Activated T-cell treated with anti-CD3 and anti-CD28 coated beads for 48 hours (primary cell): ENCODE data around the gene RNU4-1.

Source experiments
- DNase-seq: peaks from one replicate; pipeline ENCODE4 v3.0.0-alpha.2; 2020; ENCODE audit warnings: low read depth

RNU4-1 gene

DNA sequence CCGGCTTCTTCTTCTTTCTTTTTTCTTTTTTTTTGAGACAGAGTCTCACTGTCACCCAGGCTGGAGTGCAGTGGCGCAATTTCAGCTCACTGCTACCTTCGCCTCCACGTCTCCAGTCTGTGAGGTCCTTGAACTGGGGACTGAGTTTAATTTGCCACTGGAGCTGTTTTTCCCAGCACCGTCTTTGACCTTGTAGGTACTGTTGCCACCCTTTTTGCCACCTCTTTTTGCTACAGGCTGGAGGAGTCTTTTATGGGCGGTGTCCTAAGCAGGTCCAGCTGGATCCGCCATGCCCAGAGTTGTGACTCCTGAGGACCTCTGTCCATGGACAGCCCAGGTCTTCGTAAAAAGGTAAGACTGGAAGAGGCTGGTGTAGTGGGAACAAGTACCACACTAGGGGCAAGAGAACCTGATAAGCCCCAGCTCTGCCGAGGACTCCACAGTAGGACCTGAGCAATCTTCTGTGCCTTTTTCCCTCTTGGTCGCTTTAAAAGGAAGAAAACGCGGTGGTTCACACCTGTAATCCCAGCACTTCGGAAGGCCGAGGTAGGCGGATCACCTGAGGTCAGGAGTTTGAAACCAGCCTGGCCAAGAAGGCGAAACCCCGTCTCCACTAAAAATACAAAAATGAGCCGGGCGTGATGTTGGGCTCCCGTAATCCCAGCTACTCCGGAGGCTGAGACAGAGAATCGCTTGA, 2.3 kb downstream of the RNU4-1 start:
- DNase-seq = peak; percentile 22

DNA sequence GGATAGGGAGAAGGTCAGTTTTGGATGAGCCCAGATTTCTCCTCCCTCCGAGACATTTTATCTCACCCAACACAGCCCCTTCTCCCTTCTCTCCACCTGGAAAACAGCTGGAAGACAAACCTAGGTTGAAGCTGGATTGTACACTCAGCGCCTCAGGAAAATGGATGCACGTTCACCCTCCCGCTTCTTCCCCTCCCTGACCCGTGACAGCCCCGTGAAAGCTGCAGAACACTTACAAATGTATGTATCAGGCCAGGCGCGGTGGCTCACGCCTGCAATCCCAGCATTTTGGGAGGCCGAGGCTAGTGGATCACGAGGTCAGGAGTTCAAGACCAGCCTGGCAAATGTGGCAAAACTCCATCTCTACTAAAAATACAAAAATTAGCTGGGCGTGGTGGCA, 5.5 kb downstream of the RNU4-1 start:
- DNase-seq = no peak

- DNase-seq = no peak
These were observed 6.1 kb downstream of the RNU4-1 start for GRCh38 chr12:120286768-120287490.

DNA sequence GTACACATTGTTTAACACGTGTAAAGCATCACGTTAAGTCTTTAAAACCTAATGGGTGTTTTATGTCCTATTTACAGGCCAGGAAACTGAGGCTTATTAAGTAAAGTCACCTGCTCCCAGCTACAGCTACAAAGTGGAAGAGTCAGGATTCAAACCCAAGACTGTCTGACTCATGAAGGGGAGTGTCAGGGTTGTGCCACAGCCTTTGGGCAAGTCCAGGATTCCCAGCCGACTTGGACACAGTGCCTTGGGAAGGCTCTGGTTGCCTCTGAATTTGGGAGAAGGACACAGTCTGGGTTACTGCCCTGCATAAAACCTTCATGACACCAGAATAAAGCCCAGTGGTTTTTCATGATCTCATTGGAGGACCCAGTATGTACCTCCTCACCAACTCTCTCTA, 8.7 kb downstream of the RNU4-1 start:
- no peak for DNase-seq

DNA sequence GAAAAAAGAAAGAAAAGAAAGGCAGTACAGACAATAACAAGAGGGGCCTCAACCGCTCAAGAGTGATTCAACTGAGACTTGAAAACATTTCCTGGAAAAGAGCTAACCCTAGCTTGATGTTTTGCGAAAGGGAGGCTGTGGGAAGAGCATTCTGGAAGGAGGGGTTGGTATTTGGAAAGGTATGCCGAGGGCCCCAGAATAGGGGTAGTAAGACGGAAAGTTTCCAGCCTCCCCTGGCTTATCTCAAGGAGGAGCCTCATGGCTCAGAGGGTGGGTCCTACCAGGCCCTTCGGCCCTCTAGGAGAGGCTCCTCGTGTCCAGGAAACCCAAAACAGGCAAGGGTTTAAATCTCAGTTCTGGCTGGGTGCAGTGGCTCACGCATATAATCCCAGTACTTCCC, 9.7 kb downstream of the RNU4-1 start:
- no peak for DNase-seq

DNA sequence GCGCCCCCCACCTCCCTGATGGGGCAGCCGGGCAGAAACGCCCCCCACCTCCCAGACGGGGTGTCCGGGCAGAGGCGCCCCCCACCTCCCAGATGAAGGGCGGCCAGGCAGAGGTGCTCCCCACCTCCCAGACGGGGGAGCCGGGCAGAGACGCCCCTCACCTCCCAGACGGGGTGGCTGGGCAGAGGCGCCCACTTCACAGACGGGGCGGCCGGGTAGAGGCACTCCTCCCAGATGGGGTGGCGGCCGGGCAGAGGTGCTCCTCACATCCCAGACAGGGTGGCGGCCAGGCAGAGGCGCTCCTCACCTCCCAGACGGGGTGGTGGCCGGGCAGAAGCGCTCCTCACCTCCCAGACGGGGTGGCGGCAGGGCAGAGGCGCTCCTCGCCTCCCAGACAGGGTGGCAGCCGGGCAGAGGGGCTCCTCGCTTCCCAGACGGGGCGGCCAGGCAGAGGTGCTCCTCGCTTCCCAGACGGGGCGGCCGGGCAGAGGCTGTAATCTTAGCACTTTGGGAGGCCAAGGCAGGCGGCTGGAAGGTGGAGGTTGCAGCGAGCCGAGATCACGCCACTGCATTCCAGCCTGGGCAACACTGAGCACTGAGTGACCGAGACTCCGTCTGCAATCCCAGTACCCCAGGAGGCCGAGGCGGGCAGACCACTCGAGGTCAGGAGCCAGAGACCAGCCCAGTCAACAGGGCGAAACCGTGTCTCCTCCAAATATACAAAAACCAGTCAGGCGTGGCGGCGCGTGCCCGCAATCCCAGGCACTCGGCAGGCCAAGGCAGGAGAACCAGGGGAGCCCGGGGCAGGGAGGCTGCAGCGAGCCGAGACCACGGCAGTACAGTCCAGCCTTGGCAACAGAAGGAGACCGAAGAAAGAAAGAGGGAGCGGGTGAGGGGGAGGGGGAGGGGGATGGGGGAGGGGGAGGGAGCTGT, 14.6 kb downstream of the RNU4-1 start:
- no peak for DNase-seq

DNA sequence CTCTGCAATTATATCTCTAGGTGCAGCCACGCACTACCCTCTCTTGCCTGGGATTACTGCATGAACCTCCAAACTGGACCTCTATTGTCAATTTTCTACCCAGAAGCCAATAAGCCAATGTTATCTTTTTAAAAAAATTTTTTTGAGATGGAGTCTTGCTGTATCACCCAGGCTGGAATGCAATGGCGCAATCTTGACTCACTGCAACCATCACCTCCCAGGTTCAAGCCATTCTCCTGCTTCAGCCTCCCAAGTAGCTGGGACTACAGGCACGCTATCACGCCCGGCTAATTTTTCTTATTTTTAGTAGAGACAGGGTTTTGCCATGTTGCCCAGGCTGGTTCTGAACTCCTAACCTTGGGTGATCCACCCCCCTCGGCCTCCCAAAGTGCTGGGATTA, 16.3 kb downstream of the RNU4-1 start:
- no peak for DNase-seq

- no peak for DNase-seq
These were observed 25.3 kb downstream of the RNU4-1 start for GRCh38 chr12:120267736-120268135.

DNA sequence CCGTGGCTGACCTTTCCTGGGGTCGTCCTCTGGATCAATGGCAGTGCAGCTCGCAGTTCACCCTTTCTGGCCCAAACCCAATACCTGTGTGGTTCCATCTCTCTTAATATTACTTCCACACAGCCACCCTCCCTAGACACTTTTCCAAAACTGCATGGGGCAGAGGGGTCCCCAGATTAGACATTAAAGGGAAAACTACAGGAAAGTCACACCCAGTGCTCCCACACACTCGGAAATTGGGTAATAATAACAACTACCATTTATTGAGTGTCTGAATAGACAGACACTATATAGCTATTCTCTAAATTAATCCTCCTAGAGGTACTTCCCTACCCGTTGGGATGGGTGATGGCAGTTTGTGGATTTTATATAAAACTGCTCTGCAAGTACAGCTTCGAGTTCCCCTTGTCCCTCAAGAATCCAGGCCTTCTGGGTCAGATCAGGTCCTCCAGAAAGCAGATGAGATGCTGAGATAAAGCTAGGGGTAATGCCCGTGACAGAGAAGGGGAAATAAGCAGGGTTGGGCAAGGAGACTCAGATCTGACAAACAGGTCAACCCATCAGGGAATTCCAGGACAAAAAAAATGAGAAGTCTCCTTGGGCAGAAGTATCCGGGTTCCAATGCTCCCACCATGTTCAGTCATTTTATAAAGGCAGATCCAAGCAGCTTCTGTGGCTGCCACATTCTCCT, 26.7 kb downstream of the RNU4-1 start:
- DNase-seq = no peak

GRCh38 chr12:120265473-120266179, 27.4 kb downstream of the RNU4-1 start, which contains the start of gene PXN:
Gene PXN, minus strand, starts transcription at chr12:120265730. Its CDS starts 101 bp downstream, at chr12:120265629.
- peak; percentile 91 for DNase-seq

DNA sequence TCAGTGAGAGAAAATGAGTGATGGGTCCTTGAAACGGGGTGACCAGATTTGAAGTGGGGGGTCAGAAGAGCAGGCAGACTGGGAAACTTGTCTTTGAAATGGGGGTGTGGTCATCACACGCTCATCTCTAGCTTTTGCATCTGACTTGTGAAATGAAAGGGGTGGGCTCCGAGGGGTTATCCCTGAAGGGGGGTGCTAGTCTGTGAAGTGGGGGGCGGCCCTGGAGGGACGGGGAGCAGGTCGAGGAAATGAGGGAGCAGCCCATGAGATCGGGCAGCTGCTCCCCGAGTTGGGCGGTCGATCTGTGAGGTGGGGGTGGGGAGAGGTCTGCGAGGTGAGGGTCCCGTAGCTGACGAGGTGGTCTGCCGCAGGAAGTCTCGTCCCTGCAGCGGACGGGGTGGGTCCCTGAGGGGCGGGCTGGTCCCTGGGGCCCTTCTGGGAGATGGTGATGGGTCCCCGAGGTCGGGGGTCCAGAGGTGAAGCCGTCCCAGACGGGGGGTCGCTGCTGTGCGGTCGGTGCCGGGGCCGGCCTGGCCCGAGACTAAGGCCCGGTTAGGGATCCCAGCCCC, 28.0 kb downstream of the RNU4-1 start:
- DNase-seq = no peak

DNA sequence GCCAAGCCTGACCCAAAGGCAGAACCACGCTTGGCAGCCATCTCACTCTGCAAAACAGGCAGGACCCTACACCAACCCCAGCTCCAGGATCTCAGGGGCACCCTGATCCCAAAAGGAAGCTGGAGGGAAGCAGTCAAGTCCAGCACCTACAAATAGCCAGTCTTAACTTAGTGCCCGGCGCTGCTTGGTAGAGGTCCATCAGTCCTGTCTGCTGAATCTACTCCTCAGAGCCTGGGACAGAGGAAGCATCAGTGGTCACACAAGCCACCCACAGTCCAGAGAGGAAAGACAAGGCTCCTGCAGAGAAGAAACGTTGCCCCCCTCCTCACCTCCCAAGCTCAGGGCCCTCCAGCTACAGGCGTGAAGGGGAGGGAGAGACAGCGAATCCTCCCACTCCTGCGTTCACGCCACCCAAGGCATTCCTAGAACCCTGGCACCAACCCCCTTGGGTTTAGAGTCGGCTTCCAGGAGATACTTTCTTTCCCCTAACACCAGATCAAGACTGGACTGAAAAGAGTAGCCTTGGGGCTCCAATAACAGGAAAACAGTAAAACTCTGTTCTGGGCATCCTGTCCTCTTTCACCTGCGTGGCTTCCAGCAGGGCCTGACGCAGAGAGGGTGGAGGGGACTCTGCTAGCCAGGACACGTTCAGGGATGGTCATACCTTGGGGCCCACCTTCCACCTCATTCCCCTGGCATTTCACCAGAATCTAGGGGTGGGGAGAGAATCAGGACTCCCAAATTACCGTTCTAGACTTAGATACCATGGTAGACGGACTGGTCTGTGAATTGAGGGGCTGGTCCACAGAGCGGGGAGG, 28.7 kb downstream of the RNU4-1 start:
- DNase-seq = no peak

- no peak for DNase-seq
These were observed 29.3 kb downstream of the RNU4-1 start for GRCh38 chr12:120263748-120264085.

GRCh38 chr12:120262852-120263747, 29.9 kb downstream of the RNU4-1 start:
- no peak for DNase-seq

DNA sequence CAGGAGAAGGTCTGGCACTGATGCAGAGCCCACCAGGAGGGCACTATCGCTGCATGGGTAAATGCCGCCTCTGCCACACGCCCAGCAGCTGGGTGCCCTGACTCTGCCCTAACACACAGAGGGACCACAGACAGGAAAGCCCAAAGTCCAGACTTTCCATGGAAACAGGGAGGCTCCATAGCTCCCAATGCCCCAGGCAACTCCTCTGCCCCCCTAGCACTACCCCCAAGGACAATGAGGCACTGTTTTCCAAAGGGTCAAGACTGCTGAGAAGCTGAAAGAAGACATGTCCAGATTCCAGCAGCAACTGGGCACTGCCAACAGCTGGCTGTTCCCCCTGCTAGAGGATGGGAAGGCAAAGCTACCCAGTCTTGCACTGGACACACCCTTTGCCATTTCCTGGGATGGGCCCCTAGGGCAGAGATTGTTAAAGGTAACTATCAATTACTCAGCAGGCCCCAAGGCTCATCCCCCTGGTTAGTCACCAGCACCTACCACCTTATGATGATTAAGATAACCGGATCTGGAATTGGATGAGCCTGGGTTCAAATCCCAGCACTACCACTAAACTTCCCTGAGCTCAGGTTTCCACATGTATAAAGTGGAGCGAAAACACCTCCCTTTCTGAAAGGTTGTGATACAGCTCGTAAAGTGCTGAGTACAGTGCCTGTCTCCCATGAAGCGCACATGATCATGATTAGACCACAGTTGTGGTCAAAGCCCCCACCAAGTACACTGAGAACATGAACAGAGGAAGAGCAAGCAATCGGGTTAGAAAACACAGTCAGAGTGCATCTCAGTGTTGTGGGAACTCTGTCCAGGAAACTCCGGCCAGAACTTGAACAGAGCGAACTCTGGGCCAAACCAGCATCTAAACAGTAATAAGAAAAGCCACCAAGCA, 30.8 kb downstream of the RNU4-1 start:
- no peak for DNase-seq

DNA sequence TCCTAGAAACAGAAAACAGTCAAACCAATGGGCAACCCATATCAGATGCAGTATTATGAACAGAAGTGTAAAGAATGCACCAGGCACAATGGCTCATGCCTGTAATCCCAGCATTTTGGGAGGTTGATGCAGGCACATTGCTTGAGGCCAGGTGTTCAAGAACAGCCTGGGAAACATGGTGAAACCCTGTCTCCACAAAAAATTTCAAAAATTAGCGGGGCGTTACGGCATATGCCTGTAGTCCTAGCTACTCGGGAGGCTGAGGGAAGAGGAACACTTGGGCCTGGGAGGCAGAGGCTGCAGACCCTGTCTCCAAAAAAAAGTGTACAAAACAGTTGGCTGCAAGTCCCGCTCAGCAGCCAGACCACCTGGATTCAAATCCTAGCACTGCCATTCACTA, 32.4 kb downstream of the RNU4-1 start:
- no peak for DNase-seq

GRCh38 chr12:120259418-120260202, 33.4 kb downstream of the RNU4-1 start:
- no peak for DNase-seq
